ENCODE data around the gene TCL1A.
"Not testable (repeated sequence)": the region's sequence is repeated elsewhere in the genome, so short reads cannot be mapped to it uniquely, and the experiment has no call there.

The TCL1A gene

GRCh38 chr14:95674613-95675012 lies 39.3 kb downstream of the TCL1A start:
- DNase-seq, result no peak

DNA sequence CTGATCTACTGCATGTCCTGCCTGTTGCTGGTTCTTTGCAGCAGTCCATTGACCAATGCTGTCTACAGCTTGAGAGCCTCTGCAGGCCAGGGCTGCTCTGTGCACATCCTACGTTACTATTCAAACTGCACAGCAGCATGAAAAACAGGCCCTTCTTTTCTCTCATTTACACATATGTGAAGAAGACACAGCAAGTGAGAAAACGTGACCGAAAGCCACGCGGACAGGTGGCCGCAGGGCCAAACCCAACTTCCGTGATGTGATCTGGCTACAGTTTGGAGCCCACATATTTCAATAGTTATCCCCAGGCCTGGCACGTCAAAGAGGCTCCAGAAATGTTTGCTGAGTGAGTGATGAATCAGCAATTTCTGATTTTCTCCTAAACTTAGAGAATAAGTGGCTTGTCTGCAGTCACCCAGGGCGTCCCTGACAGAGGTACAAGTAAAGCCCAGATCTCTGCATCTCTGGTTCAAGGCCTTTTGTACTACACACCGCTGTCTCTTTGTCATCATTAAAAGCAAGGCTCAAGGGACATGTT lies 45.6 kb downstream of the TCL1A start:
- DNase-seq, result no peak

- no peak for DNase-seq
Measured at GRCh38 chr14:95667249-95667693, 46.7 kb downstream of the TCL1A start.

DNA sequence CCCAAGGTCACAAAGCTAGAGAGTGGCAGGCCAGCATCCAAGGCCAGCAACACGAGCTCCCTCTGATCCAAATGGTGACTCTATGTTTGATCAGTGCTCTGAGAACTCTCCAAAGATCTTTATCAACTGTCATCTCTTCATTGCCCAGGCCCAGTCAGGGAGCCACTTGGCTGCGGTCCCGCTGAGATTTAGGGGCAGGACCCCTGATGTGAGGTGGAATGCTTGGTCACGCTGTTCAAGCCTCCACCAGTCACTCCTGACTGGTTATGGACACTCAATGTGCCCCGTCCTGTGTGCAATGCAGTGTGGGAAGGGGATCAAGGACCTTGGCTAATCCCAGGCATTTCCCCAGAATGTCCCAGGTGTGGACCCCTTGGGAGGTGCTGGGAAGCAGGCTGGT lies 47.5 kb downstream of the TCL1A start:
- no peak for DNase-seq

DNA sequence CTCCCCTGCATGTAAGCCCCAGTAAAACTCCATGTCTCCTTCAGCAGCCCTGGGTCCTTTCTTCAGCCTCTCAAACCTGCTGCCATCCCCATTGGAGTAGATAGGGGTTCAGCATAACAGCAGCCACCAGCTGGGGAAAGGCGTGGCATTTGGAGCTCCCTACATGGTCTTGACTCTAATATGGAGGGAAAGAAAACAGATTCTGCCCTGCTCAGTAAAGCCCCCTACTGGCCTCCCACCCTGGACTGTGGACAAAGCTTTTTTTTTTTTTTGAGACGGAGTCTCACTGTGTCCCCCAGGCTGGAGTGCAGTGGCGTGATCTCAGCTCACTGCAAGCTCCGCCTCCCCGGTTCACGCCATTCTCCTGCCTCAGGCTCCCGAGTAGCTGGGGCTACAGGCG lies 48.4 kb downstream of the TCL1A start:
- not testable (repeated sequence) for DNase-seq

DNA sequence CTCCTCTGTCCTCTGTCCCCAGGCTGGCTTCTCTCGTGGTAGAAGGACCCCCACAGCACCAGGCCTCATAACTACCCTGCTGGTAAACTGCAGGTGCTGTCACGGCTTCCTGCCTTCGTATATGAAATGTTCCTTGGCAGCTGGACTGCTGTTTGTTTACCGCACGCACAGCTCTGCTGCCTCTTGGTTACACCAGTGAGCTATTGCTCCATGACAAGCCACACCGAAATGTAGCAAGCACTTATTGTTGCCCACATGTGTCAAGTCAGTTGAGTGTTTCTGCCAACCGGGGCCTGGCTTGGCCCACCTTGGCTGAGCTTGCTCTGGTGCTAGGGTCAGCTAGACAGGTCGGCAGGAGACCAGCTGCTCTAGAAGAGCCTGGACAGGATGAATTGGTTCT lies 49.4 kb downstream of the TCL1A start:
- no peak for DNase-seq

GRCh38 chr14:95664066-95664465 lies 49.9 kb downstream of the TCL1A start:
- DNase-seq, result no peak

GRCh38 chr14:95663226-95663797 lies 50.6 kb downstream of the TCL1A start:
- no peak for DNase-seq

GRCh38 chr14:95662376-95663186 lies 51.3 kb downstream of the TCL1A start:
- no peak for DNase-seq

GRCh38 chr14:95660651-95661515 lies 53.0 kb downstream of the TCL1A start:
- DNase-seq, result no peak

DNA sequence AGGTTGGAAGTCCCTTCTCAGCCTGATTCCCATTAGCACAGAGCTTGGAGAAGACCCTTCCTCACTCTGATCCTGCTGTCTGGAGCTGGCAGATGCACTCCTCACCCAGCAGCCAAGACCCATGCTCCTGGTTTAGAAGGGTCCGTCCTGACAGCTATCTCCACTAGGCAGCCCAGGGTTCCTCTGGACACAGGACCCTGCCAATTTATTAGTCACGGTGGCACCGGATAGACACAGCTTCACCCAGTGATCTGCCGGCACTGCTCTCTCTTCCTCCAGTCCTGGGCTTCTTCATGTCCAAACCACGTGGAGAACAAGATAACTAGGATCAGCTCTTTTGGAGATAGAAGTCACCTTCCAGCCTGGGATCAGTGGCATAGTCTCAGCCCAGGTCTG lies 53.9 kb downstream of the TCL1A start:
- no peak for DNase-seq

Measured in activated CD4-positive, alpha-beta T cell treated with anti-CD3 and anti-CD28 coated beads, Interleukin-10, Interleukin-2, amounts not matched to agents 100 ng/mL and 50 ng/mL, durations not matched to agents 16 hours and 8 hours (primary cell).